ENCODE measurements around the gene YLPM1.
A peak's percentile ranks its signal among the peaks of the same experiment; 100 is the strongest.

YLPM1 gene

DNA sequence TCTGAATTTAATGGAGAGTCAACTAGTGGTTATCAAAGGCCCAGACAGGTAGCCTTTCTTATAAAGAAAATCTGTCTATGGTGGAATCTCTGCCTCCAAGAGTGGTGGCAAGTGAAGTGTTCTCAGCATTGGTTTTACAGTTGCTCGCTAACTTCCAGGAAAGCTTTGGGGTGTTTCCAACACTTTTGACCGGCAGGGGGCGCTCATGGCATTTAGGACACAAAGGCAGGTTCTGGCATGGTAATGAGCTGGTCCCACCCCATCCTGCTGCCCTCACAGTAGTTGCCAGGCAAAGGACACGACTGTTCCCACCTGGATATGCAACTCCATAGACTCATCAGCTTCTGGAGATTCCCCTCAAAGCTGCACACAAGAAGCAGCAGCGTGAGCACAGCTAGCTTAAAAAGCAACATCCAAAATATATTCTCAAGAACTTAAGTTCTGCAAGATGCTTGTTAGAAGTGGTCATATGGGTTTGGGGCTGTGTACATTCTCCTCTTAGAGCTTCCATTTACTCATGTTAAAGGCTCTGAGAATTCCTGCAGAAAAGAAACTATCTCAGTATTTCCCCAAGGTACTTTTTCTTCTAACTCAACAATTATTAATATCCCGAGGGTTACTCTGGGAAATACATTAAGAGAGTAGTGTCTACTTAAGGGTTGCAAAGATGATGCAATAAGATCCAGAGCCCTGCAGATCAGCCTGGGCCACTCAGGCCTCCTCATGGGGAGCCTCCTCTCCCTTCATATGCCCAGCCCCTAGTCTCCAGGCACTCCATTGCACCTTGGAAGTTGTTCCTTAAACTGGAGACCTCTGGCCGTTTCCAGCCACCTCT is 98.0 kb downstream of the YLPM1 start:
- DNase-seq (ENCODE audit: insufficient read length, low spot score) (peak; percentile 32), FAIRE-seq (peak; percentile 52)
- no peak for TF ChIP-seq POLR2A (IDR thresholded peaks at IDR 0.05; ENCODE audit: low read depth, low read length)

DNA sequence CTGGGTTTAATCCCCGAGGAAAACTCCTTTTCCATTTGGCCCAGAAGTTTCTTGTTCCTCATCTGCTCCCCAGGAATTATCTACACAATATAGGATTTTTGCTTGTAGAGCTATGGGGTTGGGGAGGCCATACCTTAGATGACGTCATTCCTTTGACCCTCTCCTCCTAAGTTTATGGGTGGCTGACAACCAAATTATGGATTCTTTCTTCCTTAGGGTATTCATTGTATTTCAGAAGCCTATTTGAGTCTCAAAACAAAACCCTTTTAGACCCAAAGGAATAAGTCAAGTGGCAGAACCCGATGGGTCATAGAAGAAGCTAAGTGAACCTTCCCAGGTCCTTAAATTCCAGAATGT is 98.6 kb downstream of the YLPM1 start:
- TF ChIP-seq POLR2A (IDR thresholded peaks at IDR 0.05; ENCODE audit: low read depth, low read length) = no peak
- no peak for FAIRE-seq
- no peak for DNase-seq (ENCODE audit: insufficient read length, low spot score)

GRCh38 chr14:74863274-74863673 is 100.2 kb downstream of the YLPM1 start:
- FAIRE-seq (no peak), DNase-seq (ENCODE audit: insufficient read length, low spot score) (no peak)
- no peak for TF ChIP-seq POLR2A (IDR thresholded peaks at IDR 0.05; ENCODE audit: low read depth, low read length)

GRCh38 chr14:74864198-74864597 is 101.1 kb downstream of the YLPM1 start:
- FAIRE-seq (no peak), DNase-seq (ENCODE audit: insufficient read length, low spot score) (no peak)
- TF ChIP-seq POLR2A (IDR thresholded peaks at IDR 0.05; ENCODE audit: low read depth, low read length) = no peak

- DNase-seq (ENCODE audit: insufficient read length, low spot score) = no peak
- FAIRE-seq = no peak
- no peak for TF ChIP-seq POLR2A (IDR thresholded peaks at IDR 0.05; ENCODE audit: low read depth, low read length)
These were observed 102.0 kb downstream of the YLPM1 start for GRCh38 chr14:74865156-74865555.

- DNase-seq (ENCODE audit: insufficient read length, low spot score) (no peak), FAIRE-seq (no peak)
- TF ChIP-seq POLR2A (IDR thresholded peaks at IDR 0.05; ENCODE audit: low read depth, low read length) = no peak
These were observed 103.7 kb downstream of the YLPM1 start for GRCh38 chr14:74866708-74867389.

GRCh38 chr14:74867673-74868072 is 104.6 kb downstream of the YLPM1 start:
- no peak for DNase-seq (ENCODE audit: insufficient read length, low spot score)
- TF ChIP-seq POLR2A (IDR thresholded peaks at IDR 0.05; ENCODE audit: low read depth, low read length) = no peak
- FAIRE-seq = no peak

- FAIRE-seq = no peak
- TF ChIP-seq POLR2A (IDR thresholded peaks at IDR 0.05; ENCODE audit: low read depth, low read length) = no peak
- no peak for DNase-seq (ENCODE audit: insufficient read length, low spot score)
These were observed 105.6 kb downstream of the YLPM1 start for GRCh38 chr14:74868739-74869138.

DNA sequence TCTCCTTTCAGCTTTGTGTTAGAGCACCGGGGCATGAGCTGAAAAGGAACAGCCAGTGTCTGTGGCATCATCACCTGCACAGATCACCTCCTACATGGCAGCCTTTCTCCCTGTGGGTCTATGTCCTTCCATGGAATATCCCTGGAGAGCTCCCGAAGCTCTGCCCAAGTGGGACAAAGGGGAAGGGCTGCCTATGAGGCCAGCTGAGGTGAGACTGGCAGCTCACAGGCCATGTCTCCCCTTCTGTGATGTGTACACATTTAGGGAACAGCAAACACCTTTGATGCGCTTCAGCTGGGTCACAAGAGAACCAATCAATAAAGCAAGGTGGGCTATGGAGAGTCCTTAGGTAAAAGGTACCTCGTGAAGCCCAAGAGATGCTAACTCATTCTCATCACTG is 108.7 kb downstream of the YLPM1 start:
- FAIRE-seq (no peak), DNase-seq (ENCODE audit: insufficient read length, low spot score) (no peak)
- TF ChIP-seq POLR2A (IDR thresholded peaks at IDR 0.05; ENCODE audit: low read depth, low read length) = no peak

GRCh38 chr14:74875204-74875603 is 112.1 kb downstream of the YLPM1 start:
- no peak for FAIRE-seq
- TF ChIP-seq POLR2A (IDR thresholded peaks at IDR 0.05; ENCODE audit: low read depth, low read length) = no peak
- no peak for DNase-seq (ENCODE audit: insufficient read length, low spot score)

GRCh38 chr14:74875941-74876913 is 113.1 kb downstream of the YLPM1 start, which contains the start of gene PROX2:
Gene PROX2, minus strand, starts transcription at chr14:74876145. Its CDS starts 12,311 bp downstream, at chr14:74863834.
- FAIRE-seq = no peak
- no peak for DNase-seq (ENCODE audit: insufficient read length, low spot score)
- TF ChIP-seq POLR2A (IDR thresholded peaks at IDR 0.05; ENCODE audit: low read depth, low read length) = no peak

GRCh38 chr14:74879427-74880182 is 116.5 kb downstream of the YLPM1 start:
- no peak for FAIRE-seq
- TF ChIP-seq POLR2A (IDR thresholded peaks at IDR 0.05; ENCODE audit: low read depth, low read length) = no peak
- no peak for DNase-seq (ENCODE audit: insufficient read length, low spot score)

DNA sequence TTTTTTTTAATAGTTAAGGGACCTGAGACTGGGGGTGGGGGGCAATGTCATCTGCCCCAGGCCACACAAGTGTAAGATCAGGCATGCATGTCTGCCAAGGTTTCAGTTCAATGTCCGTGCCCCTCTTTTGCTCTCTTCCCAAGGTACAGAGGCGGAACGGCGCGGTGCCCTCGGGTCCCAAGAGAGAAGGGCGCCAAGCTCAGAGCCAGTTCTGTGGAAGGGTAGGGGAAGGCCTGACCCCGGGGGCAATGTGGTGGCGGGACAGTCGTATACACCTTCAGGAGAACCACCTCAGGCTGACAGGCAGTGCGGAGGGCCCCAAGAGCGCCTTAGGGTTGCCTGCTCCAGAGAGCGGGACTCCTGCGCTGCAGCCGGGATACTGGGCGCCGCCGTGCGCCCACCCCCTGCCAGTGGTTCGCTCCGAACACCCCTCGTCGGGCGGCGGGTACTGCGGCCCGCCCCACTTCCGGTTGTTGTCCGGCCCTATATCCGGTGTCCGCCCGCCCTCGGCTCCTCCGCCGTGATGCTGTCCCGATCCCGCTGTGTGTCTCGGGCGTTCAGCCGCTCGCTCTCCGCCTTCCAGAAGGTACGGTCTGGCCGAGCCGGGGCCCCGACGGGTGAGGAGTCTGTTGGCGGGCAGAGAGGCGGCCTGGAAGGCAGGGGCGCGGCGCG is 118.5 kb downstream of the YLPM1 start, which contains the start of gene DLST:
Gene DLST, plus strand, starts transcription at position 486 of the 672 bp plus-strand sequence. Its CDS starts 38 bp downstream, at position 524.
- FAIRE-seq = no peak
- peak; percentile 89 for TF ChIP-seq POLR2A (IDR thresholded peaks at IDR 0.05; ENCODE audit: low read depth, low read length)
- peak; percentile 75 for DNase-seq (ENCODE audit: insufficient read length, low spot score)
